Prostate gland (tissue), 2 donors: ENCODE results near the gene KRT35. TPM values are rescaled to one million over a fixed set of nuclear protein-coding genes. Genes with fewer than 3 reads are reported as not detected.

Experiments used
- DNase-seq: peaks from one replicate; pipeline ENCODE4 v3.0.0-alpha.2; 2019; ENCODE audit warnings: low spot score
- H3K27ac ChIP-seq, 2 donors: fragments of 200-600 bp; sonication (generic); 2 replicates each; pipeline ENCODE4 v1.5.1; 2017 to 2019
- H3K27me3 ChIP-seq: fragments of 200-600 bp; sonication (generic); replicated peaks from 2 replicates; pipeline ENCODE4 v1.5.1; 2019; ENCODE audit not compliant: insufficient read depth
- H3K36me3 ChIP-seq, 2 donors: fragments of 200-600 bp; sonication (generic); 1 replicate in 1 of 2; 2 replicates in 1 of 2; pipeline versions ENCODE4 v1.5.1 to v1.8.1; 2017 to 2019
- H3K4me1 ChIP-seq: fragments of 200-600 bp; sonication (generic); replicated peaks from 2 replicates; pipeline ENCODE4 v1.5.1; 2019
- H3K4me3 ChIP-seq, 2 donors: fragments of 200-600 bp; sonication (generic); 2 replicates each; pipeline ENCODE4 v1.5.1; 2017 to 2019
- H3K9me3 ChIP-seq: fragments of 200-600 bp; sonication (generic); 2 replicates; pipeline ENCODE4 v1.5.1; 2017
- CTCF ChIP-seq, 4 experiments: fragments of 200-600 bp in 2 of 4; fragments of 450-650 bp in 2 of 4; sonication (generic) in 2 of 4; IDR thresholded peaks; 1 replicate in 3 of 4; 2 replicates in 1 of 4; pipeline ENCODE4 v1.5.1; 2016 to 2019; ENCODE audit warnings: antibody characterized with exemption in 4 of 4, mild to moderate bottlenecking in 2 of 4, moderate library complexity in 2 of 4
- POLR2A ChIP-seq: fragments of 450-650 bp; IDR thresholded peaks from one replicate; pipeline ENCODE4 v1.6.1; 2016; ENCODE audit warnings: antibody characterized with exemption, mild to moderate bottlenecking
- POLR2AphosphoS5 ChIP-seq: sonication (generic); formaldehyde crosslinking; IDR thresholded peaks from one replicate; pipeline ENCODE4 v1.6.1; 2017; ENCODE audit warnings: antibody characterized with exemption
- WGBS: methylation state at CpG from one replicate; pipeline ENCODE4 v1.1.5; 2018; 5-methylcytosine and 5-hydroxymethylcytosine counted together
- intact Hi-C: fragments of 100-400 bp; cut with DNase I; formaldehyde crosslinking; loops from one replicate; pipeline ENCODE4 v1.14.2; 2022
- total RNA-seq, 2 donors: library from RNA; depleted of rRNA; stranded (reverse); fragments of >200 nt; gene quantifications; one replicate each; pipeline ENCODE4 v1.1.0, GENCODE V29; 2016

KRT35 gene
- total RNA-seq, 2 donors from 2014 or later: not detected

- no peaks in the 10 kb centered on the region for H3K27me3 ChIP-seq
- 63% methylated on average over 6 of the region's 6 CpGs for WGBS
- no peak overlapping the region for H3K4me3 ChIP-seq
- intact Hi-C loops: no loop called here
- no peak for DNase-seq
- no peak for TF ChIP-seq CTCF (IDR thresholded peaks at IDR 0.05)
- no peak for TF ChIP-seq POLR2A
- no peak for TF ChIP-seq POLR2AphosphoS5
- no peak overlapping the region for H3K27ac ChIP-seq
- H3K4me1 ChIP-seq: no peaks in the 10 kb centered on the region
- no peaks in the 10 kb centered on the region for H3K9me3 ChIP-seq
- H3K36me3 ChIP-seq: no peaks in the 10 kb centered on the region
These were observed 17.3 kb upstream of the KRT35 start for GRCh38 chr17:41498276-41498675.

- no peaks in the 10 kb centered on the region for H3K9me3 ChIP-seq
- H3K36me3 ChIP-seq: no peaks in the 10 kb centered on the region
- TF ChIP-seq POLR2AphosphoS5: peak; percentile 52
- peak in 3 of 4 experiments; percentile 52 to 90 (median 74) for TF ChIP-seq CTCF (IDR thresholded peaks at IDR 0.05)
- TF ChIP-seq POLR2A: no peak
- H3K27ac ChIP-seq: no peak overlapping the region
- intact Hi-C loops: no loop called here
- peak; percentile 59 for DNase-seq
- no peaks in the 10 kb centered on the region for H3K4me1 ChIP-seq
- H3K4me3 ChIP-seq: no peak overlapping the region
- no peaks in the 10 kb centered on the region for H3K27me3 ChIP-seq
- WGBS: 55% methylated on average over 12 of the region's 12 CpGs
These were observed 16.0 kb upstream of the KRT35 start for GRCh38 chr17:41496803-41497484.

GRCh38 chr17:41494524-41494923 is 13.6 kb upstream of the KRT35 start:
- Histone ChIP-seq H3K27me3 (no peaks in the 10 kb centered on the region), H3K36me3 (no peaks in the 10 kb centered on the region), H3K4me1 (no peaks in the 10 kb centered on the region), H3K4me3 (no peak overlapping the region), H3K9me3 (no peaks in the 10 kb centered on the region), H3K27ac (no peak overlapping the region)
- intact Hi-C loops: no loop called here
- WGBS: 35% methylated on average over 2 of the region's 2 CpGs
- TF ChIP-seq POLR2AphosphoS5 (no peak), CTCF (IDR thresholded peaks at IDR 0.05) (no peak), POLR2A (no peak)
- no peak for DNase-seq

GRCh38 chr17:41492771-41493170 is 11.8 kb upstream of the KRT35 start:
- H3K4me1 ChIP-seq: no peaks in the 10 kb centered on the region
- intact Hi-C loops: no loop called here
- H3K9me3 ChIP-seq: no peaks in the 10 kb centered on the region
- no peak overlapping the region for H3K27ac ChIP-seq
- no peaks in the 10 kb centered on the region for H3K27me3 ChIP-seq
- no peaks in the 10 kb centered on the region for H3K36me3 ChIP-seq
- TF ChIP-seq POLR2A (no peak), POLR2AphosphoS5 (no peak), CTCF (IDR thresholded peaks at IDR 0.05) (no peak)
- no peak overlapping the region for H3K4me3 ChIP-seq
- no peak for DNase-seq
- WGBS: 46% methylated on average over 4 of the region's 4 CpGs

- intact Hi-C loops: no loop called here
- no peak for TF ChIP-seq CTCF (IDR thresholded peaks at IDR 0.05)
- no peak for TF ChIP-seq POLR2A
- no peak for TF ChIP-seq POLR2AphosphoS5
- H3K27me3 ChIP-seq: no peaks in the 10 kb centered on the region
- H3K4me1 ChIP-seq: no peaks in the 10 kb centered on the region
- no peaks in the 10 kb centered on the region for H3K9me3 ChIP-seq
- H3K4me3 ChIP-seq: no peak overlapping the region
- no peak for DNase-seq
- WGBS: 68% methylated on average over 6 of the region's 6 CpGs
- no peak overlapping the region for H3K27ac ChIP-seq
- no peaks in the 10 kb centered on the region for H3K36me3 ChIP-seq
These were observed 11.4 kb upstream of the KRT35 start for GRCh38 chr17:41492351-41492750.
